Measurements from ENCODE around the gene ARHGEF28. TPM values are rescaled to one million over a fixed set of nuclear protein-coding genes. Genes with fewer than 3 reads are reported as not detected.

ARHGEF28 gene
- total RNA-seq, 1 donor from 2014 or later, result 0.93 TPM

GRCh38 chr5:73917891-73918290 is 291.9 kb downstream of the ARHGEF28 start:
- Mint-ChIP-seq H3K27ac (ENCODE audit: unreplicated experiment) (no peak overlapping the region), H3K9me3 (no peaks in the 10 kb centered on the region), H3K4me3 (no peak overlapping the region), H3K4me1 (peaks cover 8% of the 10 kb centered on the region), H3K36me3 (ENCODE audit: low read depth) (no peaks in the 10 kb centered on the region), H3K27me3 (ENCODE audit: low read depth) (no peaks in the 10 kb centered on the region)
- no peak for DNase-seq (ENCODE audit: low read depth, low spot score)
- no peak for TF ChIP-seq CTCF (conservative IDR thresholded peaks at IDR 0.05)

- Mint-ChIP-seq H3K4me1 (peaks cover 8% of the 10 kb centered on the region), H3K9me3 (no peaks in the 10 kb centered on the region), H3K27me3 (ENCODE audit: low read depth) (no peaks in the 10 kb centered on the region), H3K27ac (ENCODE audit: unreplicated experiment) (no peak overlapping the region), H3K36me3 (ENCODE audit: low read depth) (no peaks in the 10 kb centered on the region), H3K4me3 (no peak overlapping the region)
- DNase-seq (ENCODE audit: low read depth, low spot score), result no peak
- TF ChIP-seq CTCF (conservative IDR thresholded peaks at IDR 0.05), result no peak
Measured at GRCh38 chr5:73918791-73919221, 292.8 kb downstream of the ARHGEF28 start.

- TF ChIP-seq CTCF (conservative IDR thresholded peaks at IDR 0.05), result no peak
- no peak for DNase-seq (ENCODE audit: low read depth, low spot score)
- no peak overlapping the region for H3K4me3 Mint-ChIP-seq
- no peaks in the 10 kb centered on the region for H3K27me3 Mint-ChIP-seq (ENCODE audit: low read depth)
- peaks cover 8% of the 10 kb centered on the region for H3K4me1 Mint-ChIP-seq
- no peaks in the 10 kb centered on the region for H3K36me3 Mint-ChIP-seq (ENCODE audit: low read depth)
- no peak overlapping the region for H3K27ac Mint-ChIP-seq (ENCODE audit: unreplicated experiment)
- H3K9me3 Mint-ChIP-seq, result no peaks in the 10 kb centered on the region
Measured at GRCh38 chr5:73921741-73922140, 295.7 kb downstream of the ARHGEF28 start.

GRCh38 chr5:73922224-73922623 is 296.2 kb downstream of the ARHGEF28 start:
- Mint-ChIP-seq H3K4me1 (peaks cover 8% of the 10 kb centered on the region), H3K36me3 (ENCODE audit: low read depth) (no peaks in the 10 kb centered on the region), H3K9me3 (no peaks in the 10 kb centered on the region), H3K27ac (ENCODE audit: unreplicated experiment) (no peak overlapping the region), H3K27me3 (ENCODE audit: low read depth) (no peaks in the 10 kb centered on the region), H3K4me3 (no peak overlapping the region)
- no peak for TF ChIP-seq CTCF (conservative IDR thresholded peaks at IDR 0.05)
- DNase-seq (ENCODE audit: low read depth, low spot score), result no peak

- no peak for TF ChIP-seq CTCF (conservative IDR thresholded peaks at IDR 0.05)
- Mint-ChIP-seq H3K27ac (ENCODE audit: unreplicated experiment) (no peak overlapping the region), H3K4me1 (peaks cover 8% of the 10 kb centered on the region), H3K9me3 (no peaks in the 10 kb centered on the region), H3K36me3 (ENCODE audit: low read depth) (no peaks in the 10 kb centered on the region), H3K27me3 (ENCODE audit: low read depth) (no peaks in the 10 kb centered on the region), H3K4me3 (no peak overlapping the region)
- no peak for DNase-seq (ENCODE audit: low read depth, low spot score)
Measured at GRCh38 chr5:73922875-73923557, 297.0 kb downstream of the ARHGEF28 start.

All from neural crest cell (in vitro differentiated cells).